Measurements from ENCODE around the gene PRKAA1.
"Not testable (repeated sequence)": the region's sequence is repeated elsewhere in the genome, so short reads cannot be mapped to it uniquely, and the experiment has no call there.

The PRKAA1 gene

DNA sequence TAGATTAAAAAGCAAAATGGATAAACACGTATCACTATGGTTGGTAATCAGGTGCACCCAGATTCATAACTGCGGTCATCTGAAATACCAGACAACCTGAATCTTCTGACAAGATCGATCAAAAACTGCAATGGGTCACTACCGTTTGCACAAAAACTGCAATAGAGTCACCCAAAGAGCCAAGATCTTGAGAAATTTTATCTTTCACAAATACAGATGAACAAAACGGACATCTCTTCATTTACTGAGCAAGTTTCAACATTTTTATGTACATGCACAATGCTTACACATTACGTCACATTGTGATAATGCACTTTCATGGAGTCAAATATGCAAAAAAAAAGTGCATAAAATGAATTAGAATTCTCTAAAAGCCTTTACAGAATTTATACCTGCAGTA, 18.6 kb downstream of the PRKAA1 start:
- no peak for DNase-seq

DNA sequence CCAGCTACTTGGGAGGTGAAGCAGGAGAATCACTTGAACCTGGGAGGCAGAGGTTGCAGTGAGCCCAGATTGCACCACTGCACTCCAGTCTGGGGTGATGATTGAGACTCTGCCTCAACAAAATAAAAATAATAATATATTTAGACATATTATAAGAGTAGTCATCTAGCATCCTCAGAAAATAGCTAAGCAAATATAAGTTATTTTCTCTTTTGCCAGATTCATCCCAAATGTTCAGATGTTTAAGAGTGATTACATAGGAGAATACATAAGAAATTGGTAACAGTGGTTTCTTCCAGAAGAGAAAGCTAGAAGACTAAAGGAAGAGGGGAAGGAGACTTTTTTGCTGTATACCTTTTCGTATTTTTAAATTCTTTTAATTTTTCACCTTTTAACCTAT, 20.0 kb downstream of the PRKAA1 start:
- DNase-seq: no peak

- DNase-seq: no peak
Observed at GRCh38 chr5:40776658-40776977, 21.6 kb downstream of the PRKAA1 start.

GRCh38 chr5:40775846-40776657, 22.1 kb downstream of the PRKAA1 start:
- DNase-seq: no peak

GRCh38 chr5:40775085-40775845, 22.9 kb downstream of the PRKAA1 start:
- DNase-seq: no peak

GRCh38 chr5:40774623-40775022, 23.6 kb downstream of the PRKAA1 start:
- DNase-seq: no peak

GRCh38 chr5:40770764-40771163, 27.4 kb downstream of the PRKAA1 start:
- DNase-seq: no peak

DNA sequence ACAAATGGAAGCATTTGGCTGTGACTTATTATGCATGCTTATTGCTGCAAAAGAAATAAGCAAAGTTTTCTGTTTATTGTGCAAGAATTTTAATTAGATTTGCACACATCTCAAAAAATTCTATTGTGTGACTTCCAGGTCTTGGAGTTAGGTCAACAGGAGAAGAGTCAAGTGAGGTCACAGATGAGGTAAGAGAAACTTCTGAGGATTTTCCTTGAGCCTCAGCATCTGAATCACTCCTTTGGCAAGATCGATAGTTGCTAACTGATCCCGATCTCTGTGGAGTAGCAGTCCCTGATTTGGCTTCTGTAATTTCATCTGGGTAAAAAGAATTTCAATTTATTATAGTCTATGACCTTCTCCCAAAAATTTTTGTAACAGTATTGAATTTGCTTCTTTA, 35.5 kb downstream of the PRKAA1 start:
- DNase-seq: no peak

DNA sequence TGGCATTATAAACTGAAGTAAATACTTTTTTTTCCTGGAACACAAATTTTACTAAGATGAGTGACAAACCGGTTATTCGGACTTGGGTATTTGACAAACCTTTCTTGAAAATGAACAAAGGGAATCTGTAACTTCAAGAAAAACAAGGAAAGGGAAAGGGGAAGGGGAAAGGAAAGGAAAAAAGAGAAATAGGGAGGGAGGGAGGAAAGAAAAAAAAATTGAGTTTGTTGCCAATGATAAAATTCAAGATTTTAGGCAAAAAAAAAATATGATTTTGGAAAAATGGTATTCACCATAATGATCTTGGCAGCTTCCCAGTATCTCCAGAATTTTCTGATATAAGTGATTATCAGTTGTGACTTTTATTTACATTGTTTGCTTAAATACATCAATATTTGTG, 40.8 kb downstream of the PRKAA1 start:
- DNase-seq: no peak

GRCh38 chr5:40755407-40756365, 42.5 kb downstream of the PRKAA1 start, which contains the start of gene TTC33:
Gene TTC33, minus strand, starts transcription at chr5:40755961. Its CDS starts 8,943 bp downstream, at chr5:40747018.
- DNase-seq: peak; percentile 91 to 94

DNA sequence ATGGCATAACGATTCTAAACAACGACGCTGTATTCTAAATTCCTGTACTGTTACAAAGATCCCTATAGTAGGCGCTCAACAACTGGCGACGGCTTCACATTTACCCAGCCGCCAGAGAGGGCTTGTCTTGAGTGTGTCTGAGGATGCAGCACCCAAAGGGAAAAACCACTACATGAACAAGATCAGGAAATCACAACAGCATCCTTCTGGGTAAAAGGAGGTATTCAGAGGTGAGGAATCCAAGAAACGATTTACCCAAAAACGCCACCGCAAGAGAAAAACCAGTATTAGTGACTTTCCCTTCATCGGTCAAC, 43.1 kb downstream of the PRKAA1 start:
- DNase-seq: peak; percentile 62 to 77

DNA sequence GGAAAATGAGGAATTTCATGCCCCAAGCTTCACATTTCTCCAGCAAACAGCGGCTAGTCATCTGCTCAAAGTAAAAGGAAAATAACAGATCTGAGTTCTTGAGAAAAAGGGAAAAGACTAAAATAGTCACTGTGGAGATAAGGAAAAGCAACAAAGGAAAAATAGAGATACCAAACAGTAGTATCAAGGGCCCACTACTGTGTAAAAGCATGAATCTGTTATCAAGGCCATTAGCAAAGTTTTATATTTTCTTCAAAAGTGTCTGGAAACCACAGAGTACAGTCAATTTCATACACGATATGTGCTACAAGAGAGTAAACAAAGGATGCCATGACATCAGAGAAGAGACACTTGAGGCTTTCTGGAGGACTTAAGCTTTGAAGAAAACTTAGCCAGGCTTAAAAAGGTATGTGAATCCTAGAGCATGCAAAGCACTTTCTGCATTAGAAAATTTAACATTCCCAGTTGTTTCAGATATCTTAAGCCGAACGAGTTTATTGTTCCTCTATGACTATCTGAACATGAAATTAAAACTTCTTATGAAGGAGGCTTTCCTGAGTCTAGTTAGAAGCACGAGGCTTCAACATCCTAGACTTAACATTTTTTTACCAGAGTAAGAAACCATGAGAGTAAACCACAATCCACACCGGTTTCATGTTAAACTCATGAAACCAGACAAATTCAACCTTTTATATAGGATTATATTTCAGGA, 43.6 kb downstream of the PRKAA1 start:
- DNase-seq: peak in 1 of 2 donors; percentile 47

- DNase-seq: no peak
Observed at GRCh38 chr5:40746703-40747102, 51.5 kb downstream of the PRKAA1 start.

DNA sequence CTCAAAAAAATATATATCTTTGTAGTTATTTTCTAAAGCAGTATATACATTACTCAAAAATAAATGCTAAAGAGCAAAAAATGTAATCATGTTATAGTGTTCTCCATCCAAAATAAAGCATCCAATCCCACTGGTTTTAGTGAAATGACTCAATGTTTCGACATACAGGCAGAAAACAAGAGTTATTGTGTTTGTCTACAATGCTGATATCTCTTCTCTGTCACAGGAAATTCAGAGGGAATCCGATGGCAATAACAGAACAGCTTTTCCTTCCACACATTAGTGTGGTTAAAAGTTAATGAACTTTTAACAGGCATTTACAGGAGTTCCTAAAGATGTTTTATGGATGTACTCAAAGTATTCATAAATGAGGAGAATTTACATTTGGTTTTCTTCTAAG, 54.4 kb downstream of the PRKAA1 start:
- no peak for DNase-seq

- DNase-seq: no peak
Observed at GRCh38 chr5:40738502-40738901, 59.7 kb downstream of the PRKAA1 start.

DNA sequence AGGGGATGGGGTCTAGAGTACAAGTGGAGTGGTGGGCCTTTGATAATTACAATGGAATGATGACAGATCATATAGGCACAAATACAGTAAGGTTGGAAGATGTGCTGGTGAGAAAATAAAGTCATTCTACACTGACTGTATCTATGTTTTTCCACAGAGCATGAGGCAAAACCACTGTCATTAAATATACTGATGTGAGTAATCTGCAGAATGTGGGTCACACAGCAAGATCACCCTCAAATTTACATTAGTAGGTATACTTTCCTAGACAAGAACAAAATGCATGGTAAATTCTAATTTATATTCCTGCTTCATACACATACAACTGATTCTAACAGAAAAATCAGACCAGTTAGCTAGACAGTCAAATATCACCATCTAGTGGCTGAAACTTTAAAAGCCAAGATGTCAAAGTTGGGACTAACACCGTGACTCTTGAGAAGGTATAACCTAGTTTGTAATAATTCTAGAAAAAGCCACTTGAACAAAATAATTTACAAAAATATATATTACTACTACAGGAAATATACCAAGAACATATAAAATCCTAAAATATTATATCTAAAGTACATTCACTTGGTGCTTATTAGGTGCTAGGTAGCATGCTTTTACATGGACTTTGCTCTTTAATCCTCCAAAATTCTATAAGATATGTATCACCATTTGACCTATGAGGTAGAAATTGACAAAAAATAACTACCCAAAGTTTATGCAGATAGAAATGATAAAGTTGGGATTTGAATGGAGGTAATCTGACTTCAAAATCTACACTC, 61.9 kb downstream of the PRKAA1 start:
- DNase-seq: peak in 1 of 2 donors; percentile 75

DNA sequence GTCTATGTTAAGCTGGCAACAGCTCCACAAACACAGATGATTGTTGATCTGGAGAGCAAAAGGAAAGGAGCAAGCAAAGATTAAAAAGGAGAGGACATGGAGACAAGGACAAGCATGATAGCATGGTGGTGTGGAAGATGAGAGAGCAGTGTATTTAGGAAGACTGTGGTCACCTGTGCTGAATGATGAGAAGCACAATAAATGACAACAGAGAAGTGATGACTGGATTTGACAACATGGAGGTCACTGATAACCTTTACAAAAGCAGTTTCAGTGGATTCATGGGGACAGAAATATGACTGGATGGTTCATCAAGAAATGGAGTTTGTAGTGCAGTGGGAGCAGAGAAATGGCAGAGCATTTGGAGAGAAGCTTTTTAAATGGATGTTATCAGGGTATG, 62.6 kb downstream of the PRKAA1 start:
- no peak for DNase-seq

DNA sequence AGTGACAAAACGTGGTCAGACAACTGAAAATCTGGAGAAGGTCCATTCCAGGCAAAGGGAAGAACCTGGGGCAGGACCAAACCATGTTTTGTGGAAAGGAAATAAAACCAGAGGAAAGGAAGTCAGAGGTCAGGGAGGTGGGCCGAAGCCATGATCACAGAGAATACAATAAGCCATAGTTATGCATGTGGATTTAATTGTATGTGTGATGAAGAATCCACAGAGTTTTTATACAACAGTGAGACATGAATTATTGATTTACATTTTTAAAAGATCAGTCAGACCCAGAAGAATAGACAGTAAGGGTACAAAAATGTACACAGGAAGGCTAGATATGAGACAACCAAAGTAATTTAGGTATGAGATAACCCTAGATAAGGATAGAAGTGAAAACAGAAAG, 63.2 kb downstream of the PRKAA1 start:
- no peak for DNase-seq

DNA sequence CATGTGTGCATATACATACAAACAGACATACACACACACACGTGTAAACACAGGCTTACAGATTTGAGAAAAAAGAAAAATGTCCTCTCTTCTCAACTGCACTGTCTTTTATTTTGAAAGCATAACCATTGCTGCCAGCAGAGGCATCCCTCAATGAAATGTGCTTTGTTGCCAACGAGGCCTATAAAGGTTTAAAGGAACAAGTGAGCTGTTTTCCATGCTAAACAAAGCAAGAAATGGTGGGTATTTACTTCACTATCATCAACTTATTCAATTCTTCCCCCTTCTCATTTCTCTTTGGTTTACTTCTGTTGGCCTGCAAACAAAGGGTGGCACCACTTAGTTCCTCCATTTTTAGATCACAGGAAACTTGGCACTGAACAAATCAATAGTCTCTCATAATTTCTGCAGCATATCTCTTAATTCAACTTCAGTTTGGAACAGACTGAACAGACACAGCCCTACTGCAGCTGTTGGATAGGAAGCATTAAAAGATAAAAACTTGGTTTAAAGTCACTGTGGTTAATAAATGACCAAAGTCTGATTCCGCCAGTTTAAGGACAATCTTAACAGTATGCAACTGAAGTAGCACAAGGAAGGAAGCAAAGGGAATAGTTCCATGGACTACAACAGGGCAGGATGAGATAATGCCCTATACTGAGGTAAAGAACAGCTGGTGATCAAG, 64.2 kb downstream of the PRKAA1 start:
- DNase-seq: no peak

DNA sequence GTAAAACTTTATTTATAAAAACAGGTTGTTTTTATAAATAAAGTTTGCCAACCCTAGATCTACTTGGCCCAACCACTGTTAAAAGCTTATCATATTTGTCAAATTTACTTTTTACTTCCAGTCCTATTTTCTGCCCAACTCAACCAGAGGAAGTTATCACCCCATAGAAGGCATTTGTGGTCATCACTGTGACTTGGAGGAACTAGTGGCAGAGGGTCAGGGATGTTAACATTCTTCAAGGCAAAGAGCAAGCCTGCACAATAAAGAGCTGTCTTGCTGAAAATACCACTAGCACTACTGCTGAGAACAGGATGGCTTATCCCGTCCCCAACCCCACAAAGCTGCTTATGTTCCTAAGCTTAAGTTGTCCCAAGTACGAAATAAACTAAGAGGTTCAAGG, 64.7 kb downstream of the PRKAA1 start:
- DNase-seq: no peak

- not testable (repeated sequence) for DNase-seq
Observed at GRCh38 chr5:40722497-40722911, 75.7 kb downstream of the PRKAA1 start.

All from CD4-positive, alpha-beta T cell treated with Interferon alpha-2 for 1 hour (primary cell).